Spleen (tissue), 11 donors: ENCODE measurements around the gene CGRRF1. TPM values are rescaled to one million over a fixed set of nuclear protein-coding genes. Genes with fewer than 3 reads are reported as not detected.

ENCODE experiments used
- DNase-seq: peaks from one replicate; pipeline ENCODE4 v3.0.0-alpha.2; 2020
- H3K27ac ChIP-seq, 8 donors: fragments of 200-600 bp; sonication (generic) in 7 of 8; 1 replicate in 4 of 8; 2 replicates in 4 of 8; pipeline versions ENCODE4 v1.5.0 to v1.8.0; 2016 to 2021; ENCODE audit warnings: inconsistent platforms in 4 of 8, mild to moderate bottlenecking in 4 of 8, moderate library complexity in 1 of 8
- H3K27me3 ChIP-seq, 7 donors: fragments of 200-600 bp; sonication (generic) in 6 of 7; replicated peaks in 1 of 7; 1 replicate in 4 of 7; 2 replicates in 3 of 7; pipeline versions ENCODE4 v1.5.0 to v1.8.0; 2016 to 2021; ENCODE audit warnings: inconsistent platforms in 3 of 7, mild to moderate bottlenecking in 1 of 7
- H3K36me3 ChIP-seq, 6 donors: fragments of 200-600 bp; sonication (generic) in 5 of 6; 1 replicate in 4 of 6; 2 replicates in 2 of 6; pipeline versions ENCODE4 v1.5.0 to v1.8.0; 2016 to 2021; ENCODE audit warnings: inconsistent platforms in 2 of 6
- H3K4me1 ChIP-seq, 6 donors: fragments of 200-600 bp; sonication (generic) in 5 of 6; 1 replicate in 3 of 6; 2 replicates in 3 of 6; pipeline versions ENCODE4 v1.5.0 to v1.8.0; 2016 to 2021; ENCODE audit warnings: inconsistent platforms in 3 of 6
- H3K4me3 ChIP-seq, 8 donors: fragments of 200-600 bp; sonication (generic) in 7 of 8; 1 replicate in 4 of 8; 2 replicates in 4 of 8; pipeline versions ENCODE4 v1.5.0 to v1.8.0; 2016 to 2021; ENCODE audit warnings: inconsistent platforms in 4 of 8, mild to moderate bottlenecking in 4 of 8, moderate library complexity in 2 of 8
- H3K9me3 ChIP-seq, 8 donors: fragments of 200-600 bp; sonication (generic) in 7 of 8; 1 replicate in 4 of 8; 2 replicates in 4 of 8; pipeline versions ENCODE4 v1.5.0 to v1.8.0; 2016 to 2021; ENCODE audit warnings: inconsistent platforms in 4 of 8
- CTCF ChIP-seq, 11 experiments: fragments of 200-600 bp in 7 of 11; fragments of 450-650 bp in 4 of 11; sonication (generic) in 4 of 11; IDR thresholded peaks in 8 of 11; conservative IDR thresholded peaks in 3 of 11; 1 replicate in 7 of 11; 2 replicates in 4 of 11; pipeline versions ENCODE4 v1.4.0 to v1.8.0; 2016 to 2021; ENCODE audit warnings: antibody characterized with exemption in 11 of 11, inconsistent platforms in 4 of 11, mild to moderate bottlenecking in 1 of 11
- POLR2A ChIP-seq, 3 donors: fragments of 450-650 bp; IDR thresholded peaks; one replicate each; pipeline ENCODE4 v1.5.1; 2017; ENCODE audit warnings: antibody characterized with exemption in 3 of 3, mild to moderate bottlenecking in 1 of 3
- POLR2AphosphoS5 ChIP-seq, 3 donors: sonication (generic); formaldehyde crosslinking; IDR thresholded peaks; one replicate each; pipeline ENCODE4 v1.5.1; 2017; ENCODE audit warnings: antibody characterized with exemption in 3 of 3
- WGBS, 5 donors: extraction: QIAGEN DNeasy Blood & Tissue Kit in 3 of 5; methylation state at CpG; one replicate each; pipeline versions ENCODE4 v1.1.5 to v1.1.7; 2013 to 2018; 5-methylcytosine and 5-hydroxymethylcytosine counted together
- intact Hi-C: fragments of 100-400 bp; cut with DNase I; formaldehyde crosslinking; loops from one replicate; pipeline ENCODE4 v1.15.0; 2023; ENCODE audit warnings: low total_unique reads
- polyA plus RNA-seq, 3 donors: library from polyadenylated mRNA; stranded (reverse); fragments of 200-250 nt; gene quantifications; one replicate each; pipeline ENCODE4 v1.2.1, GENCODE V29; 2013
- total RNA-seq, 7 donors: library from RNA; depleted of rRNA in 3 of 7; stranded (reverse); fragments of >200 nt in 3 of 7; fragmentation: NEBNext Ultra II Directional in 4 of 7; extraction: Animal tissue kit (Norgen Biotek cat#: 25700) in 4 of 7; gene quantifications; one replicate each; pipeline versions ENCODE4 v1.1.0 to v1.2.1, GENCODE V29; 2016 to 2021
- donor health status: healthy with polysubstance abuse.
- donor health status: DM: no; HTN: no; CAD: no; lungs with moderate emphysema.
- donor health status: DM: no; HTN: no; CAD: no.
- donor health status: Bipolar disorder and iron deficiency.
- donor health status: healthy.
- donor health status: DM: no; HTN: no; CAD: no.
- donor health status: DM: yes; HTN: yes; CAD: no.

CGRRF1 gene
- total and polyA plus RNA-seq, 10 donors = 11.3 to 19.8 (median 17.3) TPM

- Histone ChIP-seq H3K27ac (no peak overlapping the region), H3K4me1 (no peaks in the 10 kb centered on the region), H3K36me3 (no peaks in the 10 kb centered on the region), H3K4me3 (no peak overlapping the region), H3K27me3 (no peaks in the 10 kb centered on the region), H3K9me3 (no peaks in the 10 kb centered on the region)
- no peak for DNase-seq
- intact Hi-C loops = no loop called here
- TF ChIP-seq CTCF (IDR thresholded peaks at IDR 0.05 in 8 of 11, conservative IDR thresholded peaks at IDR 0.05 in 3 of 11) = no peak
- no peak for TF ChIP-seq POLR2AphosphoS5 (IDR thresholded peaks at IDR 0.05)
- no peak for TF ChIP-seq POLR2A (IDR thresholded peaks at IDR 0.05)
- 87 to 94% (median 92%) methylated on average over 2 of the region's 2 CpGs for WGBS, 5 donors
Observed at GRCh38 chr14:54555651-54556050, 45.9 kb downstream of the CGRRF1 start.

GRCh38 chr14:54556535-54556934 is 46.8 kb downstream of the CGRRF1 start:
- H3K27ac ChIP-seq = no peak overlapping the region
- TF ChIP-seq CTCF (IDR thresholded peaks at IDR 0.05 in 8 of 11, conservative IDR thresholded peaks at IDR 0.05 in 3 of 11) = no peak
- no peak for TF ChIP-seq POLR2A (IDR thresholded peaks at IDR 0.05)
- no peaks in the 10 kb centered on the region for H3K4me1 ChIP-seq
- H3K27me3 ChIP-seq = no peaks in the 10 kb centered on the region
- no peak for DNase-seq
- no peak overlapping the region for H3K4me3 ChIP-seq
- intact Hi-C loops = no loop called here
- H3K9me3 ChIP-seq = no peaks in the 10 kb centered on the region
- no peaks in the 10 kb centered on the region for H3K36me3 ChIP-seq
- 78 to 95% (median 87%) methylated on average over 9 of the region's 9 CpGs for WGBS, 5 donors

GRCh38 chr14:54562334-54562733 is 52.6 kb downstream of the CGRRF1 start:
- peaks cover 7 to 30% (median 18%) of the 10 kb centered on the region in 6 donors for H3K4me1 ChIP-seq
- no peak for TF ChIP-seq POLR2A (IDR thresholded peaks at IDR 0.05)
- TF ChIP-seq CTCF (IDR thresholded peaks at IDR 0.05 in 8 of 11, conservative IDR thresholded peaks at IDR 0.05 in 3 of 11) = no peak
- TF ChIP-seq POLR2AphosphoS5 (IDR thresholded peaks at IDR 0.05) = no peak
- no peaks in the 10 kb centered on the region for H3K36me3 ChIP-seq
- H3K27ac ChIP-seq = no peak overlapping the region
- no peak overlapping the region for H3K4me3 ChIP-seq
- H3K27me3 ChIP-seq = peaks cover 0 to 28% (median 0%) of the 10 kb centered on the region in 7 donors
- WGBS, 5 donors = 65 to 71% (median 68%) methylated on average over 5 of the region's 5 CpGs
- no peak for DNase-seq
- intact Hi-C loops = no loop called here
- no peaks in the 10 kb centered on the region for H3K9me3 ChIP-seq

GRCh38 chr14:54564071-54564867 is 54.6 kb downstream of the CGRRF1 start:
- H3K4me3 ChIP-seq = peak overlapping the region in 7 of 8 donors; percentile 56 to 77 (median 65)
- peaks cover 9 to 49% (median 35%) of the 10 kb centered on the region in 6 donors for H3K4me1 ChIP-seq
- WGBS, 5 donors = 5 to 9% (median 9%) methylated on average over 9 of the region's 9 CpGs
- TF ChIP-seq POLR2A (IDR thresholded peaks at IDR 0.05) (no peak), CTCF (IDR thresholded peaks at IDR 0.05 in 8 of 11, conservative IDR thresholded peaks at IDR 0.05 in 3 of 11) (peak; percentile 76 to 96 (median 87)), POLR2AphosphoS5 (IDR thresholded peaks at IDR 0.05) (no peak)
- H3K36me3 ChIP-seq = no peaks in the 10 kb centered on the region
- intact Hi-C loops = loop anchor here (2.0 kb wide), 1 partner anchor 209 kb away; no protein-coding TSS in a partner anchor
- DNase-seq = no peak
- peaks cover 0 to 46% (median 0%) of the 10 kb centered on the region in 7 donors for H3K27me3 ChIP-seq
- H3K27ac ChIP-seq = peak overlapping the region; percentile 83 to 95 (median 94)
- H3K9me3 ChIP-seq = no peaks in the 10 kb centered on the region
